ENCODE results near the gene ADARB2. TPM values are rescaled to one million over a fixed set of nuclear protein-coding genes. Genes with fewer than 3 reads are reported as not detected.

The ADARB2 gene
- total and polyA plus RNA-seq, 5 donors from 2014 or later, result 0.27 to 2.9 (median 0.69) TPM; not detected in 1

DNA sequence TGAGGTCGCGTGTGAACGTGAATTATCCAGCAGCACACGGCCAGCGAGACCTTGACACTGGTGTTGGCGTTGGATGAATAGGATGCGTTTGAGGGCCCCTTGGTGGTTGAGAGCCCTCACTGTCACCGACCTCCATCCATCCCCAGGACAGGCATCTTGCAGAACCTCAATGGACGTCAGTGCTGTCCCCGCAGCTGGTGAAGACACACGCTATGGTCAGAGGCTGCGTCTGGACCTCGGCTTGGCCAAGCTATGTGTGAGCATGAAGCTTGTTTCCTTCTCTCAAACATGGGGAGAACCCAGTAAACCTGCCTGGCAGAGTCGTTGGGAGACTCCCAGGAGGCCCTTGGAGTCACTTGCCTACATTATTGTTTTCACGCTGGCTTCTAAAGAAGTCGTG, 229.2 kb downstream of the ADARB2 start:
- Mint-ChIP-seq H3K4me3 (no peak overlapping the region), H3K9me3 (peaks cover 0 to 10% (median 1%) of the 10 kb centered on the region in 7 donors), H3K27me3 (no peaks in the 10 kb centered on the region), H3K27ac (no peak overlapping the region), H3K36me3 (no peaks in the 10 kb centered on the region), H3K4me1 (no peaks in the 10 kb centered on the region)
- no peak for ATAC-seq (ENCODE audit: low read depth in 2 of 2)
- H3K4me1 ChIP-seq (ENCODE audit: control insufficient read depth, insufficient read depth, low read length, poor library complexity, severe bottlenecking), result no peaks in the 10 kb centered on the region
- no peak for DNase-seq
- no peak overlapping the region for H3K27ac ChIP-seq (ENCODE audit: insufficient read depth, low read length, poor library complexity, severe bottlenecking)
- H3K9me3 ChIP-seq (ENCODE audit: control insufficient read depth in 2 of 2, low read length in 2 of 2), result no peaks in the 10 kb centered on the region
- no peaks in the 10 kb centered on the region for H3K36me3 ChIP-seq (ENCODE audit: control insufficient read depth, insufficient read depth, low read length)
- peaks cover 3% of the 10 kb centered on the region for H3K27me3 ChIP-seq (ENCODE audit: control insufficient read depth, insufficient read depth, low read length)
- H3K4me3 ChIP-seq (ENCODE audit: low read depth, low read length), result no peak overlapping the region

DNA sequence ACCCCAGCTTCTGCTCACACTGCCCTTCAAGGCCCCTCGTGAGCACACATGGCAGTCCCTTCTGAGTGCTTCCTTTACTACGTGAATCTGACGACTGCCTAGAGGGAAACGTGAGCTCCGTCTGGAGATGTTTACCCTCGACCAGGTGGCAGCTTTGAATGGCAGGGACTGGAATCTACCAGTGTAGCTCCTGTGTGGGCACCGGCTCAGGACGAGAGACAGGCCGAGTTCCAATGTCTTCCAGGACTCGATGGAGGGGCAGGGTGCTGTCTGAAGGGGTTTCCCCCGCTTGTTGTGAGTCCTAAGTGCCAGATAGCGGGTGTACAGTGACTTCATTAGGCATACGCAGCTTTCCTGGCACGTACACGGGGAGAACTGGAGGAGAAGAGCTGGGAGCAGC, 229.9 kb downstream of the ADARB2 start:
- no peaks in the 10 kb centered on the region for H3K36me3 ChIP-seq (ENCODE audit: control insufficient read depth, insufficient read depth, low read length)
- Mint-ChIP-seq H3K4me1 (no peaks in the 10 kb centered on the region), H3K36me3 (no peaks in the 10 kb centered on the region), H3K9me3 (peaks cover 0 to 10% (median 1%) of the 10 kb centered on the region in 7 donors), H3K27ac (no peak overlapping the region), H3K27me3 (no peaks in the 10 kb centered on the region), H3K4me3 (no peak overlapping the region)
- ATAC-seq (ENCODE audit: low read depth in 2 of 2) (no peak), DNase-seq (no peak)
- H3K9me3 ChIP-seq (ENCODE audit: control insufficient read depth in 2 of 2, low read length in 2 of 2), result no peaks in the 10 kb centered on the region
- no peak overlapping the region for H3K4me3 ChIP-seq (ENCODE audit: low read depth, low read length)
- H3K27me3 ChIP-seq (ENCODE audit: control insufficient read depth, insufficient read depth, low read length), result peaks cover 3% of the 10 kb centered on the region
- H3K4me1 ChIP-seq (ENCODE audit: control insufficient read depth, insufficient read depth, low read length, poor library complexity, severe bottlenecking), result no peaks in the 10 kb centered on the region
- H3K27ac ChIP-seq (ENCODE audit: insufficient read depth, low read length, poor library complexity, severe bottlenecking), result no peak overlapping the region

DNA sequence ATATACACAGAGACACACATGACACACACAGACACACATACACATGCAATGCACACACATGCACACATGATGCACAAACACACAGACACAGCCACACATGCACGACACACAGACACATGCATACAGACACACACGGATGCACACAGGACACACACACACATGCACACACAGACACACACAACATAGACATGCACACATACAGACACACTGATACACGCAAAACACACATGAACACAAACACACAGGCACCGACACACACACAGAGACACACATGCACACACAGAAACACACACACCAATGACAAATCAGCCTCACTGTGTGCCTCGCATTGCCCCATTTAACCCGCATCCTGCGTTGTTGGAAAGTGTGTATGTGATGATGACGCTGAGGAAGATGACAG, 232.4 kb downstream of the ADARB2 start:
- Histone ChIP-seq H3K9me3 (ENCODE audit: control insufficient read depth in 2 of 2, low read length in 2 of 2) (no peaks in the 10 kb centered on the region), H3K36me3 (ENCODE audit: control insufficient read depth, insufficient read depth, low read length) (no peaks in the 10 kb centered on the region), H3K4me3 (ENCODE audit: low read depth, low read length) (no peak overlapping the region), H3K27ac (ENCODE audit: insufficient read depth, low read length, poor library complexity, severe bottlenecking) (no peak overlapping the region), H3K27me3 (ENCODE audit: control insufficient read depth, insufficient read depth, low read length) (no peaks in the 10 kb centered on the region), H3K4me1 (ENCODE audit: control insufficient read depth, insufficient read depth, low read length, poor library complexity, severe bottlenecking) (no peaks in the 10 kb centered on the region)
- H3K4me1 Mint-ChIP-seq, result no peaks in the 10 kb centered on the region
- H3K4me3 Mint-ChIP-seq, result no peak overlapping the region
- no peak overlapping the region for H3K27ac Mint-ChIP-seq
- no peaks in the 10 kb centered on the region for H3K36me3 Mint-ChIP-seq
- H3K27me3 Mint-ChIP-seq, result no peaks in the 10 kb centered on the region
- ATAC-seq (ENCODE audit: low read depth in 2 of 2) (no peak), DNase-seq (no peak)
- peaks cover 0 to 9% (median 0%) of the 10 kb centered on the region in 7 donors for H3K9me3 Mint-ChIP-seq

DNA sequence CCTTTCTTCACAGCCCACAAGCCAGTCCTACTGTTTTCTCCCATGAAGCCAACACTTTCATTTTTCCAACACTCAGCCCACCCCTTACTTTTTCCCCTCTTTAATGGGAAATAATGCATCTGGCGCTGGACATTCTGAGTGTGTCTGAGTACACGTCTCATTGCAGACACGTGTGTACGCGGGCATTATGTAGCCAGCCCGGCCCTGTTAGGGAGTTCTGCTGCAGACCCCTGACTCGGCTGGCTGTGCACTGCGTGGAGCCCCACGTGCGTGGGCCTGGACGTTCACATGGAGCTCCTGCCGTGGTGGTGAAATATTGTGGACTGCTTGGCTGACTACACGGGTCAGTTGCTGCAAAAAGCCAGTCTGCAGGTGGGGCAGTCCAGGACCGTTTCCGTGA, 233.0 kb downstream of the ADARB2 start:
- Histone ChIP-seq H3K9me3 (ENCODE audit: control insufficient read depth in 2 of 2, low read length in 2 of 2) (no peaks in the 10 kb centered on the region), H3K27ac (ENCODE audit: insufficient read depth, low read length, poor library complexity, severe bottlenecking) (no peak overlapping the region), H3K4me1 (ENCODE audit: control insufficient read depth, insufficient read depth, low read length, poor library complexity, severe bottlenecking) (no peaks in the 10 kb centered on the region), H3K27me3 (ENCODE audit: control insufficient read depth, insufficient read depth, low read length) (no peaks in the 10 kb centered on the region), H3K36me3 (ENCODE audit: control insufficient read depth, insufficient read depth, low read length) (no peaks in the 10 kb centered on the region), H3K4me3 (ENCODE audit: low read depth, low read length) (no peak overlapping the region)
- ATAC-seq (ENCODE audit: low read depth in 2 of 2), result no peak
- Mint-ChIP-seq H3K9me3 (peaks cover 0 to 8% (median 0%) of the 10 kb centered on the region in 7 donors), H3K4me3 (no peak overlapping the region), H3K36me3 (no peaks in the 10 kb centered on the region), H3K27ac (no peak overlapping the region), H3K4me1 (no peaks in the 10 kb centered on the region), H3K27me3 (no peaks in the 10 kb centered on the region)
- DNase-seq, result no peak

DNA sequence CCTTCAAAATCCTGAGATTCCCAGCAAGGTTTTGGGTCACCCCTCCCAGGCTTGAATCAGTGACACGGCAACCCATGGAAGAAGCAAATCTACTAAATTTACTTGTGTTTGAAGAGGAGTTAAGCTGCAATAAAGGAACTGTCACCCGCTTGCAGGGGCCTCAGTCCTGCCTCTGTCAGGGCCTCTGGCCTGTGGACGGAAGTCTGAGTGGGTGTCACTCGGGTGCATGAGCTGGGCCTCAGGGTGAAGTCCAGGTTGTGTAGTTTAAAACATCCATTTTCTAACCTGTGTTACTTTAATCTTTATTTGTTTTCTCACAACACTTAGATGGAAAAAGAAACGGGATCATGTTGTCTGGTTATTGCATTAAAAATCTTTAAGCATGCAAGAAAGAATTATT, 234.9 kb downstream of the ADARB2 start:
- no peak overlapping the region for H3K4me3 ChIP-seq (ENCODE audit: low read depth, low read length)
- Mint-ChIP-seq H3K9me3 (peaks cover 0 to 8% (median 3%) of the 10 kb centered on the region in 7 donors), H3K36me3 (no peaks in the 10 kb centered on the region), H3K27me3 (no peaks in the 10 kb centered on the region), H3K4me1 (no peaks in the 10 kb centered on the region), H3K4me3 (no peak overlapping the region), H3K27ac (no peak overlapping the region)
- no peaks in the 10 kb centered on the region for H3K27me3 ChIP-seq (ENCODE audit: control insufficient read depth, insufficient read depth, low read length)
- H3K9me3 ChIP-seq (ENCODE audit: control insufficient read depth in 2 of 2, low read length in 2 of 2), result no peaks in the 10 kb centered on the region
- ATAC-seq (ENCODE audit: low read depth in 2 of 2), result no peak
- H3K27ac ChIP-seq (ENCODE audit: insufficient read depth, low read length, poor library complexity, severe bottlenecking), result no peak overlapping the region
- H3K4me1 ChIP-seq (ENCODE audit: control insufficient read depth, insufficient read depth, low read length, poor library complexity, severe bottlenecking), result no peaks in the 10 kb centered on the region
- no peak for DNase-seq
- H3K36me3 ChIP-seq (ENCODE audit: control insufficient read depth, insufficient read depth, low read length), result no peaks in the 10 kb centered on the region

DNA sequence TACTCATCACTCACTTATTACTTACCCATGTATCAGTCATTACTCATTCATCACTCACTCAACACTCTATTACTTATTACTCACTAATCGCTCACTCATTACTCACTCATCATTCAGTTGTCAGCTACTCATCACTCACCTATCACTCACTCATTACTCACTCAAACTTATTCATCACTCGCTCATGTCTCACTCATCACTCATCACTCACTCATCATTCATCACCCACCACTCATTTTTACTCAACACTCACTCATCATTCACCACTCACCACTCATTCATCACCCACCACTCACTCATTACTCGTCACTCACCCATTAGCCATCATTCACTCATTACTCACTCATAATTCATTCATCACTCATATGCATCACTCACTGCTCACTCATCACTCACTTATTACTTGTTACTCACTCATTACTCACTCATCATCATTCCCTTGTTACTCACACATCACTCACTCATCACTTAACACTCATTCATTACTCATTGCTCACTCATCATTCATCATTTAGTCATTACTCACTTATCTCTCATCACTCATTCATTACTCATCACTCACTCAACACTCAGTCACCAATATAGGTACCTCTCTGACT, 237.9 kb downstream of the ADARB2 start:
- no peaks in the 10 kb centered on the region for H3K4me1 ChIP-seq (ENCODE audit: control insufficient read depth, insufficient read depth, low read length, poor library complexity, severe bottlenecking)
- H3K27me3 ChIP-seq (ENCODE audit: control insufficient read depth, insufficient read depth, low read length), result no peaks in the 10 kb centered on the region
- no peak for DNase-seq
- no peak overlapping the region for H3K4me3 ChIP-seq (ENCODE audit: low read depth, low read length)
- no peaks in the 10 kb centered on the region for H3K9me3 ChIP-seq (ENCODE audit: control insufficient read depth in 2 of 2, low read length in 2 of 2)
- H3K36me3 ChIP-seq (ENCODE audit: control insufficient read depth, insufficient read depth, low read length), result no peaks in the 10 kb centered on the region
- Mint-ChIP-seq H3K4me3 (no peak overlapping the region), H3K36me3 (no peaks in the 10 kb centered on the region), H3K27me3 (no peaks in the 10 kb centered on the region), H3K4me1 (no peaks in the 10 kb centered on the region), H3K27ac (no peak overlapping the region), H3K9me3 (peaks cover 0 to 4% (median 2%) of the 10 kb centered on the region in 7 donors)
- H3K27ac ChIP-seq (ENCODE audit: insufficient read depth, low read length, poor library complexity, severe bottlenecking), result no peak overlapping the region
- peak in 1 of 2 donors; percentile 24 for ATAC-seq (ENCODE audit: low read depth in 2 of 2)

DNA sequence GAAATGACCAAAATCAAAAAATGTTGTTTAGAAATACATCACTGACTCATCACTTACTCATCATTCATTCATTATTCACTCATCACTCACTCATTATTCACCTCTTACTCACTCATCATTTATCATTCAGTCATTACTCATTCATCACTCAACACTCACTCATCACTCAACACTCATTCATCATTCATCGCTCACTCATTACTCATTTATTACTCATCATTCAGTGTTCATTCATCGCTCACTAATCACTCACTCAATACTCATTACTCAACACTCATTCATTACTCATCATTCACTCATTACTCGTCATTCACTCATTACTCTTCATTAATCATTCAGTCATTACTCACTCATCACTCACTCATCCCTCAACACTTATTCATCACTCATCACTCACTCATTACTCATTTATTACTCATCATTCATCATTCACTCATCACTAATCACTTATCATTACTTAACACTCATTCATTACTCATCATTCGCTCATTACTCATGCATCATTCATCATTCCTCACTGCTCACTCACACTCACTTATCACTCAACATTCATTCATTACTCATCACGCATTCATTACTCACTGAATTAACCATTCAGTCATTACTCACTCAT, 238.5 kb downstream of the ADARB2 start:
- Histone ChIP-seq H3K4me1 (ENCODE audit: control insufficient read depth, insufficient read depth, low read length, poor library complexity, severe bottlenecking) (no peaks in the 10 kb centered on the region), H3K36me3 (ENCODE audit: control insufficient read depth, insufficient read depth, low read length) (no peaks in the 10 kb centered on the region), H3K27me3 (ENCODE audit: control insufficient read depth, insufficient read depth, low read length) (no peaks in the 10 kb centered on the region), H3K27ac (ENCODE audit: insufficient read depth, low read length, poor library complexity, severe bottlenecking) (no peak overlapping the region), H3K4me3 (ENCODE audit: low read depth, low read length) (no peak overlapping the region), H3K9me3 (ENCODE audit: control insufficient read depth in 2 of 2, low read length in 2 of 2) (no peaks in the 10 kb centered on the region)
- peaks cover 0 to 4% (median 0%) of the 10 kb centered on the region in 7 donors for H3K9me3 Mint-ChIP-seq
- no peaks in the 10 kb centered on the region for H3K27me3 Mint-ChIP-seq
- DNase-seq, result no peak
- no peak for ATAC-seq (ENCODE audit: low read depth in 2 of 2)
- no peaks in the 10 kb centered on the region for H3K4me1 Mint-ChIP-seq
- no peak overlapping the region for H3K27ac Mint-ChIP-seq
- H3K4me3 Mint-ChIP-seq, result no peak overlapping the region
- no peaks in the 10 kb centered on the region for H3K36me3 Mint-ChIP-seq

DNA sequence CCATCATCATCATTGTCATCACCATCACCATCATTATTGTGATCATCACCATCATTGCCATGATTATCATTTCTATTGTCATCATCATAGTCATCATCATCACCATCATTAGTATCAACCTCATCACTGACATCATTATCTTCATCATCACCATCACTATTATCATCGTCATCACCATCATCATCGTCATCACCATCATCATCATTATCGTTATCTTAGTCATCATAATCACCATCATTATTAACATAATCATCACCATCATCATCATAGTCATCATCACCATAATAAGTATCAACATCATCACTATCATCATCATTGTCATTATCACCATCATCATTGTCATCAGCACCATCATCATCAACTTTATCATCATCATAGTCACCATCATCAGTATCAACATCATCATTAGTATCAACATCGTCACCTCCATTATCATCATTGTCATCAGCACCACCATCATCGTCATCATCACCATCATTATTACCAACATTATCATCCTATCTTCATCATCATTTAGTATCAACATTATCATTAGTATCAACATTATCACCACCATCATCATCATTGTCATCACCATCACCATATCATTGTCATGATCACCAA, 241.3 kb downstream of the ADARB2 start:
- no peaks in the 10 kb centered on the region for H3K27me3 ChIP-seq (ENCODE audit: control insufficient read depth, insufficient read depth, low read length)
- DNase-seq, result no peak
- H3K4me3 ChIP-seq (ENCODE audit: low read depth, low read length), result no peak overlapping the region
- Mint-ChIP-seq H3K27me3 (no peaks in the 10 kb centered on the region), H3K4me1 (no peaks in the 10 kb centered on the region), H3K36me3 (no peaks in the 10 kb centered on the region), H3K4me3 (no peak overlapping the region), H3K9me3 (peaks cover 0 to 9% (median 0%) of the 10 kb centered on the region in 7 donors), H3K27ac (no peak overlapping the region)
- no peaks in the 10 kb centered on the region for H3K4me1 ChIP-seq (ENCODE audit: control insufficient read depth, insufficient read depth, low read length, poor library complexity, severe bottlenecking)
- no peak overlapping the region for H3K27ac ChIP-seq (ENCODE audit: insufficient read depth, low read length, poor library complexity, severe bottlenecking)
- ATAC-seq (ENCODE audit: low read depth in 2 of 2), result no peak
- H3K9me3 ChIP-seq (ENCODE audit: control insufficient read depth in 2 of 2, low read length in 2 of 2), result no peaks in the 10 kb centered on the region
- H3K36me3 ChIP-seq (ENCODE audit: control insufficient read depth, insufficient read depth, low read length), result no peaks in the 10 kb centered on the region
